Endothelial cell (in vitro differentiated cells): ENCODE data around the gene ADAMTS2. TPM values are rescaled to one million over a fixed set of nuclear protein-coding genes. Genes with fewer than 3 reads are reported as not detected.

Experiments
- DNase-seq: peaks from one replicate; pipeline ENCODE4 v3.0.0; 2021; ENCODE audit warnings: low spot score
- H3K27ac Mint-ChIP-seq: one replicate; pipeline ENCODE4 v1.8.0; 2021; ENCODE audit warnings: mixed read lengths, inconsistent platforms; ENCODE audit not compliant: unreplicated experiment
- H3K27me3 Mint-ChIP-seq: one replicate; pipeline ENCODE4 v1.8.0; 2021; ENCODE audit warnings: mild to moderate bottlenecking, moderate library complexity, mixed read lengths, inconsistent platforms; ENCODE audit not compliant: unreplicated experiment
- H3K36me3 Mint-ChIP-seq: one replicate; pipeline ENCODE4 v1.8.0; 2021; ENCODE audit warnings: mild to moderate bottlenecking, low read depth, mixed read lengths, inconsistent platforms; ENCODE audit not compliant: unreplicated experiment
- H3K4me1 Mint-ChIP-seq: one replicate; pipeline ENCODE4 v1.8.0; 2021; ENCODE audit warnings: mild to moderate bottlenecking, mixed read lengths, inconsistent platforms; ENCODE audit not compliant: unreplicated experiment
- H3K4me3 Mint-ChIP-seq: one replicate; pipeline ENCODE4 v1.8.0; 2021; ENCODE audit warnings: mild to moderate bottlenecking, mixed read lengths, inconsistent platforms; ENCODE audit not compliant: unreplicated experiment
- H3K9me3 Mint-ChIP-seq: one replicate; pipeline ENCODE4 v1.8.0; 2021; ENCODE audit warnings: mixed read lengths, inconsistent platforms; ENCODE audit not compliant: unreplicated experiment
- total RNA-seq: library from RNA; stranded (reverse); fragmentation: NEBNext Ultra II Directional; extraction: Animal tissue kit (Norgen Biotek cat#: 25700); gene quantifications from one replicate; pipeline ENCODE4 v1.2.1, GENCODE V29; 2021; ENCODE audit not compliant: unreplicated experiment
- TF ChIP-seq, protein P1 (sequence below): fragments of 200-600 bp; sonication (generic); IDR thresholded peaks from one replicate; pipeline ENCODE4 v1.5.0; 2021; ENCODE audit warnings: antibody characterized with exemption; ENCODE audit not compliant: unreplicated experiment

The ADAMTS2 gene
- total RNA-seq, 1 donor from 2014 or later, result 1.5 TPM

DNA sequence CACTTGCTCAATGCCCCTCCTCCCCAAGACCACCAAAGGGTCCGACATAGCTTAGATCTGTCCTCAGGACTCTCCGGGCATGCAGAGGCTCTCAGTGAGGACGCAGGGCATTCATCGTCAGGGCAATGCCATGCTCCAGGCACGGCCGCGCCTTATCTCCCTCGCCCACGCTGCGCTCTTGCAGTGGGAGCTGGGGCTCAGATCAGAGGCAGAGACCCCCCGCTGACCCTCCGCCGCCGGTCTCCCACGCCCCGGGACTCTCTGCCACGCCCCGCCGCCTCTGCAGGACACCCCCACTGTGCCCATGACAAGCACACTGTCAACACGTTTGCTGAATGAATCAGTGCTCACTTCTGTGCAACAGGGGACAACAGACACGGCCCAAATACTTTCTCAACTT, 140.7 kb downstream of the ADAMTS2 start:
- no peak for DNase-seq
- Mint-ChIP-seq H3K4me1 (peaks cover 4% of the 10 kb centered on the region), H3K4me3 (no peak overlapping the region), H3K36me3 (no peaks in the 10 kb centered on the region), H3K27me3 (peaks cover 2% of the 10 kb centered on the region), H3K9me3 (no peaks in the 10 kb centered on the region), H3K27ac (no peak overlapping the region)
- TF ChIP-seq, protein P1, sequence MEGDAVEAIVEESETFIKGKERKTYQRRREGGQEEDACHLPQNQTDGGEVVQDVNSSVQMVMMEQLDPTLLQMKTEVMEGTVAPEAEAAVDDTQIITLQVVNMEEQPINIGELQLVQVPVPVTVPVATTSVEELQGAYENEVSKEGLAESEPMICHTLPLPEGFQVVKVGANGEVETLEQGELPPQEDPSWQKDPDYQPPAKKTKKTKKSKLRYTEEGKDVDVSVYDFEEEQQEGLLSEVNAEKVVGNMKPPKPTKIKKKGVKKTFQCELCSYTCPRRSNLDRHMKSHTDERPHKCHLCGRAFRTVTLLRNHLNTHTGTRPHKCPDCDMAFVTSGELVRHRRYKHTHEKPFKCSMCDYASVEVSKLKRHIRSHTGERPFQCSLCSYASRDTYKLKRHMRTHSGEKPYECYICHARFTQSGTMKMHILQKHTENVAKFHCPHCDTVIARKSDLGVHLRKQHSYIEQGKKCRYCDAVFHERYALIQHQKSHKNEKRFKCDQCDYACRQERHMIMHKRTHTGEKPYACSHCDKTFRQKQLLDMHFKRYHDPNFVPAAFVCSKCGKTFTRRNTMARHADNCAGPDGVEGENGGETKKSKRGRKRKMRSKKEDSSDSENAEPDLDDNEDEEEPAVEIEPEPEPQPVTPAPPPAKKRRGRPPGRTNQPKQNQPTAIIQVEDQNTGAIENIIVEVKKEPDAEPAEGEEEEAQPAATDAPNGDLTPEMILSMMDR, result no peak

GRCh38 chr5:179203248-179203647, 142.0 kb downstream of the ADAMTS2 start:
- Mint-ChIP-seq H3K27ac (no peak overlapping the region), H3K27me3 (peaks cover 1% of the 10 kb centered on the region), H3K36me3 (no peaks in the 10 kb centered on the region), H3K9me3 (no peaks in the 10 kb centered on the region), H3K4me3 (no peak overlapping the region), H3K4me1 (peaks cover 5% of the 10 kb centered on the region)
- DNase-seq, result no peak
- TF ChIP-seq, protein P1, result no peak

DNA sequence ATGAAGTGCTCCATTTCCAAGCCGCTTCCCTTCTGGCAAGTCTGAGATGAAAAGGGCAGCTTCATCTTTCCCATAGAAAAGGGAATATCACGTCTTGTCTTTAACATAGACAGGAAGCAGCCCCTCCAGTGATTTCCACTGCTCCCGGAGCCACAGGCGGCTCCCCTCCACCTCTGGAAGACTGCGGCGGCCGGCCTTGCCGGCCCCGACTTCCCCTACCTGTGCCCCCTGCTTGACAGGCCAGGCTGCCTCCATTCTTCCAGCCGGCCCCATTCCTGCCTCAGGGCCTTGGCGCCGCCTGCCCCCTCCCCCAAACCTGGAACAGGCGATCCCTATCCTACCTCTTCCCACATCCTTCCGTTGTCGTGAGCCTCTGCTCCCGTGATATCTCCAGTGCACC, 143.3 kb downstream of the ADAMTS2 start:
- DNase-seq, result no peak
- TF ChIP-seq, protein P1, result no peak
- Mint-ChIP-seq H3K36me3 (no peaks in the 10 kb centered on the region), H3K4me1 (peaks cover 5% of the 10 kb centered on the region), H3K27me3 (peaks cover 1% of the 10 kb centered on the region), H3K4me3 (no peak overlapping the region), H3K9me3 (no peaks in the 10 kb centered on the region), H3K27ac (no peak overlapping the region)

GRCh38 chr5:179199246-179199645, 146.0 kb downstream of the ADAMTS2 start:
- TF ChIP-seq, protein P1, result no peak
- peaks cover 5% of the 10 kb centered on the region for H3K4me1 Mint-ChIP-seq
- no peaks in the 10 kb centered on the region for H3K9me3 Mint-ChIP-seq
- DNase-seq, result no peak
- no peak overlapping the region for H3K27ac Mint-ChIP-seq
- no peak overlapping the region for H3K4me3 Mint-ChIP-seq
- no peaks in the 10 kb centered on the region for H3K36me3 Mint-ChIP-seq
- peaks cover 13% of the 10 kb centered on the region for H3K27me3 Mint-ChIP-seq

DNA sequence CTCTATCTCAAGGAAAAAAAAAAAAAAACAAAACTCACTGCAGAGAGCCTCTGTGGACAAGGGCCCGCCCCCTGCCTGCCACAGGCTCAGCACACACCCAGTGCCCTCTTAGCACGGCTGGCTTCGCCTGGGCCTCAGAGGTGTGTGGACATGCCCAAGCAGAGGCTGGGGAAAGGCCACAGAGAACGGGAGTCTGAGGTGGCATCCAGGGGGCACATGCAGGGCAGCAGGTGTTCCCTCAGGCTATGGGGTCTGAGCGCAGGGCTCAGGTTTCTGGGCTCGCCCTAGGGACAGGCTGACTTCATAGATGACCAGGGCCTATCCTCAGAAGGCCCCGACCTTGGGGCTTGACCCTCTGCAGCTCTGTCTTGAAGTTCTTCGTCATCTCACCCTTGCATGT, 146.4 kb downstream of the ADAMTS2 start:
- peaks cover 13% of the 10 kb centered on the region for H3K27me3 Mint-ChIP-seq
- DNase-seq, result no peak

More for the DNA sequence above, 146.4 kb downstream of the ADAMTS2 start:
- TF ChIP-seq, protein P1, result no peak
- H3K4me3 Mint-ChIP-seq, result no peak overlapping the region
- no peaks in the 10 kb centered on the region for H3K36me3 Mint-ChIP-seq
- peaks cover 5% of the 10 kb centered on the region for H3K4me1 Mint-ChIP-seq
- H3K9me3 Mint-ChIP-seq, result no peaks in the 10 kb centered on the region
- no peak overlapping the region for H3K27ac Mint-ChIP-seq
